GM23338 (cell line): ENCODE results near the gene DNAAF3.

Source experiments
- CTCF ChIP-seq, 2 experiments: fragments of 200-600 bp in 1 of 2; sonication (generic) in 1 of 2; conservative IDR thresholded peaks; 2 replicates each; pipeline versions ENCODE4 v1.5.1 to v1.6.1; 2016 to 2017; ENCODE audit warnings: antibody characterized with exemption in 2 of 2, low read depth in 2 of 2, mild to moderate bottlenecking in 2 of 2, moderate library complexity in 1 of 2
- EZH2 ChIP-seq: fragments of 200-600 bp; sonication (generic); IDR thresholded peaks from one replicate; pipeline ENCODE4 v1.8.0; 2017; ENCODE audit warnings: antibody characterized with exemption, mild to moderate bottlenecking, low read depth; ENCODE audit not compliant: unreplicated experiment

GRCh38 chr19:55111238-55111831 is 55.1 kb downstream of the DNAAF3 start:
- TF ChIP-seq CTCF (conservative IDR thresholded peaks at IDR 0.05; ENCODE audit: low read depth in 2 of 2), result no peak
- TF ChIP-seq EZH2, result no peak
